HTR-8/SVneo (cell line): Measurements from ENCODE around the gene DIP2C.
"Not testable (repeated sequence)": the region's sequence is repeated elsewhere in the genome, so short reads cannot be mapped to it uniquely, and the experiment has no call there.

Experiments
- DNase-seq: peaks from one replicate; pipeline ENCODE4 v3.0.0; 2011; ENCODE audit warnings: low spot score, mixed read lengths; ENCODE audit not compliant: insufficient read length
- FAIRE-seq: peaks from 2 replicates; lab custom pipeline; 2011; peaks lifted over from hg19 to GRCh38; lab: Jason Lieb, UNC

The DIP2C gene

GRCh38 chr10:632155-632806 is 57.2 kb downstream of the DIP2C start:
- not testable (repeated sequence) for FAIRE-seq, DNase-seq

GRCh38 chr10:631266-631665 is 58.2 kb downstream of the DIP2C start:
- no peak for DNase-seq
- no peak for FAIRE-seq

DNA sequence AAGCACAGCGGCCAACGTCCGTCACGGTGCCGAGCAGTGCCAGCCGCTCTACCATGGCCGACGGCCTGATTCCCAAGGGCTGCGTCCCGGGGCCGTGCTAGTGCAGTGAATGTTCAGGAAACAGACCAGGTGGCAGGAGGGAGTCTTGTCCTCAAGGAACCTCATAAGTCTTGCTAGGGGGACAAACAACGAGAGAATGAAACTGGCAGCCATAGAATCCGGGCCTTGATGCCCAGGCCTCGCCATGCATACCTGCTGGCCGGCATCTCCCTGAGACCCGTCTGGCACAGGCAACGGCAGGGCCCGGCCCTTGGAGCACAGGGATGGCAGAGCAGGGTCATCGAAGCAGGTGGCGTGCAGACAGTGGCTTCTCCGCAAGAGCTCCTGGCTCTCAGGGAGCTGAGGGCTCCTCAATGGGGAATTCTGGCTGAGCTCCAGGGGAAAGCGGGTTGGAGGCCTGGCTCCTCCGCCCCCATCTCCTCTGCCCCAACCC is 58.8 kb downstream of the DIP2C start:
- FAIRE-seq = no peak
- DNase-seq = no peak

- no peak for FAIRE-seq
- DNase-seq = no peak
Measured at GRCh38 chr10:629186-629998, 60.1 kb downstream of the DIP2C start.

GRCh38 chr10:628386-629045 is 61.0 kb downstream of the DIP2C start:
- DNase-seq (no peak), FAIRE-seq (no peak)

GRCh38 chr10:627032-627992 is 62.2 kb downstream of the DIP2C start:
- DNase-seq = no peak
- FAIRE-seq = no peak

DNA sequence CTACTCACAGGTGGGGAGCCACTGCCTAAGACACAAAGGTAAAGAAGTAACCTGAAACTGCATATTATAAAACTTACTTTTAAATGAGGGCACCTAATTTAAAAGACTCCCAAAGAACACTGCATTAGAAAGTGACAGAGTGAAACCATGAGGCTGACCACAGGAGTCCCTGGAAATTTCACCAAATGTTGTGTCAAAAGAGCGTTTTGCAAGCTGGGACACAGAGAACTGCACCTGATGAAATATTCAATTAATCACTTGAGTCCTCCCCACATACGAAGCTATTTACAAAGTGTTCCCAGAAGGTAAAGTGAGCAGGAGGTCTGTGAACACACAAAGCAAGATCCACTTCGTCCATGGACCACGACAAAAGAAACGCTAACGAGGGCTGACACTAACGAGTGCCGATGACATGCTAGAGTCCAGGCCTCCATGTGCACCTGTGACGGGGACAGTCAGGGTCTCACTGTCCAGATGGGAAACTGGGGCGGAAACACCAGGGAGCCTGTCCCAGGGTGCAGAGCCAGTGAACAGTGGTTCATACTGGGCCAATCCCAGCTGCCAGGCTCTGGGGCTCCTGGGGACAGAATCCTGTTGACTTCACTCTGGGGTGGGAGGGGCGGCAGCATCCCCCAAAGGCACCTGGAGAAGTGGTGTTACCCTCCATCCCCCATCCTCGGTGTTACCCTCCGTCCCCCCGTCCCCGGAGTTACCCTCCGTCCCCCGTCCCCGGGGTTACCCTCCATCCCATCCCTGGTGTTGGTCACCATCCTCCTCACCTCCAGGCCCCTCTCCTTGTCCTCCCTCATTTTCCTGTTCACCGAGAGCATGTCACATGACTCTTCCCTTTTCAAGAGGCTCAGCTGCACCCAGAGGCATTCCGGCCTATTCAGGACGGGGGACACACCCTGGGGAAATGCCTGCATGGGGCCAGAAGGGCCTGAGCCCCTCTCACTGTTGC is 63.4 kb downstream of the DIP2C start:
- DNase-seq (no peak), FAIRE-seq (peak; percentile 23)

GRCh38 chr10:625333-625696 is 64.2 kb downstream of the DIP2C start:
- FAIRE-seq (no peak), DNase-seq (no peak)

DNA sequence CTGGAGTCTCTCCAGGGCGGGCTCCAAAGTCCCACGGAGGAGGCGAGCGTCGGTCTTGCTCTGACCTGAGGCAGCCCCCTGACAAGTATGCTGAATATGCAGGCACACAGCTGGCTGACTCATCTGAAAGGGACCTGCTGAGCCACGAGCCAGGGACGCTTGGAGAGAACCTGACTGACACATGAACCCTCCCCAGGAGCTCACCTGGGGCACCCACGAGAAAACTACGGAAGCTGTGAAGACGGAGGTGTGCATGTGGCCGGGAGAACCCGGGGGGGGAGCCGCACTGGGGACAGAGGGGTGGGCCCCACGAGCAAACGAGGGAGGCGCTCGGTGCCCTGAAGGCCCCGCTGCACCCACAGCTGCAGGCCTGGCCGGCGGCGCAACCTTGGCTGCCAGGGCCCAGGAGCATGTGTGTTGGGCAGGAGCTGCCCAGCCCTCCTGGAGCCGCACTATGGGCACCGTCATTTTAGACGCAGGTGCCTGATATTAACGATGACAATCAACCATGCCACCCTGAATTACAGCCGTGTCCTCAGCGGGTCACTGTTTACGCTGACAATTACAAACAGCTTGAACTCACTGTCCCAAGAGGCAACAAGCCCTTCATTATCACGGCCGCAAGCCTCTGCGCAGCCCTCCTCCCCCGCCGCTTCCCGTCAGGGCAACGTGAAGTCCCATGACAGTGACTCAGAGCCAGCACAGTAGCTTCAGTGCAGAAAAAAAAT is 64.7 kb downstream of the DIP2C start:
- DNase-seq = peak; percentile 81
- FAIRE-seq = peak; percentile 74

- FAIRE-seq = no peak
Measured at GRCh38 chr10:624312-624604, 65.2 kb downstream of the DIP2C start.

DNA sequence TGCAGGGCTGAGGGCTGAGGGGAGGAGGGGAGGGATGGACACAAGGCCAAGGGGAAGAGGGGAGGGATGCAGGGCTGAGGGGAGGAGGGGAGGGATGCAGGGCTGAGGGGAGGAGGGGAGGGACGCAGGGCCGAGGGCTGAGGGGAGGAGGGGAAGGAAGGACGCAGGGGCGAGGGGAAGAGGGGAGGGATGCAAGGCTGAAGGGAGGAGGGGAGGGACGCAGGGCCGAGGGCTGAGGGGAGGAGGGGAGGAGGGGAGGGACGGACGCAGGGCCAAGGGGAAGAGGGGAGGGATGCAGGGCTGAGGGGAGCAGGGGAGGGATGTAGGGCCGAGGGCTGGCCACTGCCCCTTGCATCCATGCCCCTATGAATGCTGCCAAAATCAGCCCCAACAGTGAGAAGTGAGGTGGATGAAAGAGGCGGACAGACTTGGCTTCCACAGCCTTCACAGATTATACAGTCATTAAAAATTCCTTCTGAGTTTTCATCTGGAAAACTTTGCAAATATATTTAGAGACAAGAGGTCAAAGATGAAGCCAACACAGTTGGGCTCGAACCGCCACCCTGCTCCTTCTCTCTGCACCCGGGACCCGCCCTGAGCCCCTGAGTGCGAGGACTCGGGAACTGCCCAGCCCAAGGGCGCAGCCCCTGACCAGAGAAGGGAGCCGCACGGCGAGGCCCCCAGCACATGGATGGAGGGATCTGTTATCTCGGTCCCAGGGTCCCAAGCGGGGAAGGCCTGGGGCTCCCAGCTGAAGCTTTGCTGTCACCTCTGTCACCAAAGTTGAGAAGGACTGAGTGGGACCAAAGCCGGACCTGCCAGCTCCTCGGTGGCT is 65.8 kb downstream of the DIP2C start:
- DNase-seq (no peak), FAIRE-seq (peak; percentile 4)

More at GRCh38 chr10:624312-624604, 65.2 kb downstream of the DIP2C start:
- no peak for DNase-seq

DNA sequence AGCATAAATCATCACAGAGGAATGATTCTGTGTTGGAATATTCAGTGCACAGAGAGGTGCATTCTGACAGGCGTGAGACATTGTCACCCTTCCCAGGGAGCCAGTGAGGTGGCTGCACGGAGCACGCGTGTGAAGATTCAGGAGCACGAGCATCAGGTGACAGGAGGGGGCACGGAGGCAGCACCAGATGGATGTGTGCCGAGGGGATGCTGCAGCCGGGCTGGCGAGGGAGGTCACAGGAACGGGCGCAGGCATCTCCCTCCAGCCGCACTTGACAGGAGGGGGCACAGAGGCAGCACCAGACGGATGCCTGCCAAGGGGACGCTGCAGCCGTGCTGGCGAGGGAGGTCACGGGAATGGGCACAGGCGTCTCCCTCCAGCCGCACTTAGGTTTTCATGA is 66.5 kb downstream of the DIP2C start:
- FAIRE-seq (no peak), DNase-seq (no peak)

GRCh38 chr10:621981-622740 is 67.3 kb downstream of the DIP2C start:
- FAIRE-seq = no peak

GRCh38 chr10:621513-621912 is 68.0 kb downstream of the DIP2C start:
- FAIRE-seq = no peak
- DNase-seq = no peak

More at GRCh38 chr10:621981-622740, 67.3 kb downstream of the DIP2C start:
- DNase-seq = no peak

- no peak for FAIRE-seq
- DNase-seq = no peak
Measured at GRCh38 chr10:620971-621370, 68.5 kb downstream of the DIP2C start.

GRCh38 chr10:620417-620816 is 69.1 kb downstream of the DIP2C start:
- no peak for FAIRE-seq
- DNase-seq = no peak

GRCh38 chr10:619710-620109 is 69.8 kb downstream of the DIP2C start:
- DNase-seq (no peak), FAIRE-seq (no peak)
